NCI-H2227 treated with DMSO at 0.1 percent for 48 hours (cell line): ENCODE results near the gene LRRC74B.
"Not testable (repeated sequence)": the region's sequence is repeated elsewhere in the genome, so short reads cannot be mapped to it uniquely, and the experiment has no call there.

Source experiments
- DNase-seq: peaks from one replicate; lab custom pipeline; 2025; lab: John Stamatoyannopoulos, UW

Gene LRRC74B

GRCh38 chr22:21076912-21077625, 31.3 kb downstream of the LRRC74B start:
- no peak for DNase-seq

- DNase-seq: no peak
These were observed 32.2 kb downstream of the LRRC74B start for GRCh38 chr22:21077884-21078508.

GRCh38 chr22:21078916-21079315, 33.2 kb downstream of the LRRC74B start:
- no peak for DNase-seq

- no peak for DNase-seq
These were observed 33.7 kb downstream of the LRRC74B start for GRCh38 chr22:21079493-21079892.

- DNase-seq: no peak
These were observed 34.8 kb downstream of the LRRC74B start for GRCh38 chr22:21080435-21081137.

- DNase-seq: no peak
These were observed 36.5 kb downstream of the LRRC74B start for GRCh38 chr22:21082248-21082647.

GRCh38 chr22:21087119-21087518, 41.4 kb downstream of the LRRC74B start:
- no peak for DNase-seq

GRCh38 chr22:21087926-21088325, 42.2 kb downstream of the LRRC74B start:
- not testable (repeated sequence) for DNase-seq

GRCh38 chr22:21091220-21091619, 45.5 kb downstream of the LRRC74B start:
- not testable (repeated sequence) for DNase-seq

- DNase-seq: no peak
These were observed 47.2 kb downstream of the LRRC74B start for GRCh38 chr22:21092797-21093554.

GRCh38 chr22:21093555-21094137, 47.9 kb downstream of the LRRC74B start:
- not testable (repeated sequence) for DNase-seq

- no peak for DNase-seq
These were observed 49.4 kb downstream of the LRRC74B start for GRCh38 chr22:21094911-21095772.

GRCh38 chr22:21095773-21096107, 50.0 kb downstream of the LRRC74B start:
- no peak for DNase-seq

GRCh38 chr22:21096878-21097277, 51.1 kb downstream of the LRRC74B start:
- not testable (repeated sequence) for DNase-seq

- DNase-seq: no peak
These were observed 52.4 kb downstream of the LRRC74B start for GRCh38 chr22:21098099-21098671.

- DNase-seq: no peak
These were observed 53.8 kb downstream of the LRRC74B start for GRCh38 chr22:21099578-21099977.

GRCh38 chr22:21100149-21101032, 54.6 kb downstream of the LRRC74B start:
- DNase-seq: no peak

GRCh38 chr22:21101877-21102638, 56.3 kb downstream of the LRRC74B start:
- no peak for DNase-seq
